B cell (primary cell): Measurements from ENCODE around the gene UBE2Q1. TPM values are rescaled to one million over a fixed set of nuclear protein-coding genes. Genes with fewer than 3 reads are reported as not detected.

Source experiments
- ATAC-seq: fragments of 200-7000 bp; cut with Tn5 transposase; one replicate; pipeline ENCODE4 v1.10.0; 2021; ENCODE audit warnings: low read depth, mild to moderate bottlenecking, moderate number of reproducible peaks, moderate library complexity
- CTCF ChIA-PET: fragments of 350-600 bp; sonication (Branson Sonifier 250); formaldehyde crosslinking; loops from one replicate; lab custom pipeline; 2021; ENCODE audit warnings: antibody characterized with exemption, inconsistent platforms; lab: Charles Lee
- POLR2A ChIA-PET: fragments of 350-600 bp; sonication (Branson Sonifier 250); formaldehyde crosslinking; loops from one replicate; lab custom pipeline; 2021; ENCODE audit warnings: antibody characterized with exemption; lab: Charles Lee
- DNase-seq: peaks from one replicate; pipeline ENCODE4 v3.0.0; 2013
- H2AFZ ChIP-seq: 2 replicates; pipeline ENCODE4 v1.6.1; 2012; ENCODE audit warnings: mild to moderate bottlenecking, low read depth, low read length; ENCODE audit not compliant: insufficient read depth, poor library complexity, severe bottlenecking
- H3K27ac ChIP-seq, 2 donors: 1 replicate in 1 of 2; 2 replicates in 1 of 2; pipeline ENCODE4 v1.5.1; 2012 to 2013; ENCODE audit warnings: low read length in 2 of 2, mild to moderate bottlenecking in 2 of 2, moderate library complexity in 1 of 2
- H3K27me3 ChIP-seq, 4 experiments: fragments of 200-600 bp in 1 of 4; sonication (generic) in 1 of 4; replicated peaks in 1 of 4; 1 replicate in 2 of 4; 2 replicates in 2 of 4; pipeline versions ENCODE4 v1.6.1 to v1.7.0; 2013 to 2016; ENCODE audit warnings: low read length in 3 of 4, mild to moderate bottlenecking in 2 of 4, mixed read lengths in 1 of 4, moderate library complexity in 1 of 4; ENCODE audit not compliant: insufficient read depth in 4 of 4, control insufficient read depth in 3 of 4; ENCODE audit errors: control extremely low read depth in 1 of 4
- H3K36me3 ChIP-seq, 2 experiments: replicated peaks in 1 of 2; 1 replicate in 1 of 2; 2 replicates in 1 of 2; pipeline versions ENCODE4 v1.6.1 to v1.7.1; 2013; ENCODE audit warnings: low read length in 1 of 2; ENCODE audit not compliant: insufficient read depth in 2 of 2, control insufficient read depth in 1 of 2; ENCODE audit errors: control extremely low read depth in 1 of 2, extremely low read depth in 1 of 2
- H3K4me1 ChIP-seq, 2 donors: fragments of 200-600 bp in 1 of 2; sonication (generic) in 1 of 2; 1 replicate in 1 of 2; 2 replicates in 1 of 2; pipeline versions ENCODE4 v1.5.1 to v1.6.1; 2013 to 2017; ENCODE audit warnings: low read length in 2 of 2; ENCODE audit not compliant: control insufficient read depth in 2 of 2, insufficient read depth in 2 of 2
- H3K4me2 ChIP-seq: replicated peaks from 2 replicates; pipeline ENCODE3; 2012; ENCODE audit warnings: mild to moderate bottlenecking, low read depth, low read length; ENCODE audit not compliant: poor library complexity, severe bottlenecking
- H3K4me3 ChIP-seq, 5 experiments: fragments of 200-600 bp in 1 of 5; sonication (generic) in 1 of 5; 1 replicate in 3 of 5; 2 replicates in 2 of 5; pipeline versions ENCODE4 v1.5.1 to v1.7.0; 2011 to 2016; ENCODE audit warnings: low read length in 4 of 5, mild to moderate bottlenecking in 4 of 5, low read depth in 2 of 5, control low read depth in 1 of 5, moderate library complexity in 1 of 5; ENCODE audit not compliant: insufficient read depth in 1 of 5; ENCODE audit errors: control extremely low read depth in 1 of 5, extremely low read depth in 1 of 5
- H3K79me2 ChIP-seq: fragments of 200-600 bp; sonication (generic); one replicate; pipeline ENCODE4 v1.6.0; 2016; ENCODE audit warnings: low read length; ENCODE audit not compliant: control insufficient read depth, insufficient read depth
- H3K9ac ChIP-seq: fragments of 200-600 bp; sonication (generic); 2 replicates; pipeline ENCODE4 v1.6.1; 2017; ENCODE audit warnings: mild to moderate bottlenecking, low read length, moderate library complexity
- H3K9me3 ChIP-seq, 3 donors: one replicate each; pipeline versions ENCODE4 v1.6.1 to v1.7.1; 2013; ENCODE audit warnings: low read length in 2 of 3; ENCODE audit not compliant: control insufficient read depth in 2 of 3, insufficient read depth in 1 of 3; ENCODE audit errors: control extremely low read depth in 1 of 3
- H4K20me1 ChIP-seq: 2 replicates; pipeline ENCODE4 v1.6.0; 2012; ENCODE audit warnings: mild to moderate bottlenecking, low read length; ENCODE audit not compliant: insufficient read depth, control insufficient read depth, poor library complexity, severe bottlenecking
- H3K27ac Mint-ChIP-seq: one replicate; pipeline ENCODE4 v1.8.0; 2021; ENCODE audit warnings: mixed read lengths
- H3K27me3 Mint-ChIP-seq: one replicate; pipeline ENCODE4 v1.8.0; 2021; ENCODE audit warnings: mixed read lengths
- H3K4me1 Mint-ChIP-seq: one replicate; pipeline ENCODE4 v1.8.0; 2021; ENCODE audit warnings: mixed read lengths
- H3K4me3 Mint-ChIP-seq: one replicate; pipeline ENCODE4 v1.8.0; 2021; ENCODE audit warnings: mixed read lengths
- H3K9me3 Mint-ChIP-seq: one replicate; pipeline ENCODE4 v1.8.0; 2022; ENCODE audit warnings: mixed read lengths; ENCODE audit not compliant: insufficient read depth
- CTCF ChIP-seq: fragments of 200-600 bp; IDR thresholded peaks from one replicate; pipeline ENCODE4 v1.8.0; 2022; ENCODE audit warnings: antibody characterized with exemption, mild to moderate bottlenecking
- EZH2 ChIP-seq: IDR thresholded peaks from 2 replicates; pipeline ENCODE4 v1.6.1; 2012; ENCODE audit warnings: borderline replicate concordance, low read depth, mild to moderate bottlenecking, moderate library complexity, low read length; ENCODE audit not compliant: insufficient read depth, poor library complexity, severe bottlenecking
- WGBS: methylation state at CpG from one replicate; pipeline ENCODE4 v1.1.5; 2013; ENCODE audit warnings: missing lambda C conversion rate; ENCODE audit not compliant: insufficient coverage; 5-methylcytosine and 5-hydroxymethylcytosine counted together
- intact Hi-C: fragments of 100-400 bp; cut with micrococcal nuclease; formaldehyde crosslinking; loops from one replicate; pipeline ENCODE4 v1.10.0; 2022
- polyA plus RNA-seq: library from polyadenylated mRNA; depleted of rRNA; stranded (reverse); fragments of >200 nt; gene quantifications from 2 replicates; pipeline ENCODE4 v1.2.3, GENCODE V29; 2012
- total RNA-seq, 2 donors: library from RNA; stranded (reverse); fragments of 120-200 nt in 1 of 2; gene quantifications; 1 replicate in 1 of 2; 2 replicates in 1 of 2; pipeline versions ENCODE4 v1.2.3 to v1.2.4, GENCODE V29; 2013 to 2022

The UBE2Q1 gene
- total and polyA plus RNA-seq, 2 donors (not counting 1 experiment from before 2014, with no cell fraction given) = 14.3 to 108 TPM

- H3K4me3 ChIP-seq = no peak overlapping the region
- H3K36me3 ChIP-seq = no peaks in the 10 kb centered on the region
- H3K27ac ChIP-seq = no peak overlapping the region
- ChIA-PET CTCF (interaction anchor here (1.2 to 1.3 kb wide), 2 partner anchors 32 to 33 kb away, joined by 3 to 6 read pairs; no protein-coding TSS in a partner anchor), POLR2A (no interaction called here)
- Mint-ChIP-seq H3K27me3 (peaks cover 50% of the 10 kb centered on the region), H3K4me3 (no peak overlapping the region), H3K4me1 (no peaks in the 10 kb centered on the region), H3K27ac (no peak overlapping the region), H3K9me3 (no peaks in the 10 kb centered on the region)
- H3K9me3 ChIP-seq = no peaks in the 10 kb centered on the region
- TF ChIP-seq EZH2 (no peak), CTCF (no peak)
- no peaks in the 10 kb centered on the region for H3K79me2 ChIP-seq
- H2AFZ ChIP-seq = no peak overlapping the region
- H3K27me3 ChIP-seq = peaks cover 0 to 17% (median 6%) of the 10 kb centered on the region in 4 experiments
- ATAC-seq (no peak), DNase-seq (no peak)
- no peak overlapping the region for H3K9ac ChIP-seq
- H3K4me2 ChIP-seq = no peak overlapping the region
- no peaks in the 10 kb centered on the region for H4K20me1 ChIP-seq
- no peaks in the 10 kb centered on the region for H3K4me1 ChIP-seq
- 90% methylated on average over 2 of the region's 3 CpGs for WGBS
- intact Hi-C loops = no loop called here
These were observed 45.7 kb downstream of the UBE2Q1 start for GRCh38 chr1:154512760-154513159.

- Histone ChIP-seq H3K4me2 (no peak overlapping the region), H2AFZ (no peak overlapping the region), H3K9me3 (peaks cover 0 to 14% (median 4%) of the 10 kb centered on the region in 3 donors), H3K9ac (no peak overlapping the region), H3K4me3 (no peak overlapping the region), H3K79me2 (no peaks in the 10 kb centered on the region), H3K4me1 (peaks cover 10 to 17% of the 10 kb centered on the region in 2 donors), H3K36me3 (no peaks in the 10 kb centered on the region), H3K27ac (no peak overlapping the region), H3K27me3 (peaks cover 0 to 63% (median 36%) of the 10 kb centered on the region in 4 experiments), H4K20me1 (no peaks in the 10 kb centered on the region)
- intact Hi-C loops = loop anchor here (1.0 kb wide), 1 partner anchor 11 kb away; no protein-coding TSS in a partner anchor
- Mint-ChIP-seq H3K4me1 (peaks cover 18% of the 10 kb centered on the region), H3K9me3 (no peaks in the 10 kb centered on the region), H3K27me3 (peaks cover 52% of the 10 kb centered on the region), H3K27ac (no peak overlapping the region), H3K4me3 (peak overlapping the region; percentile 30)
- POLR2A ChIA-PET = no interaction called here
- no peak for DNase-seq
- CTCF ChIA-PET = interaction anchor here (1.5 kb wide), 1 partner anchor 23 kb away, joined by 4 read pairs; no protein-coding TSS in a partner anchor
- no peak for ATAC-seq
- TF ChIP-seq CTCF = no peak
- TF ChIP-seq EZH2 = no peak
- WGBS = no CpG with 5 or more reads among the region's 5 CpGs
These were observed 54.6 kb downstream of the UBE2Q1 start for GRCh38 chr1:154503898-154504297.
